Body of pancreas (tissue), 4 donors: Measurements from ENCODE around the gene AKAP4.

Experiments
- POLR2A ChIP-seq, 3 donors: fragments of 450-650 bp; IDR thresholded peaks; one replicate each; pipeline ENCODE4 v1.6.1; 2016; ENCODE audit warnings: antibody characterized with exemption in 3 of 3, mild to moderate bottlenecking in 2 of 3
- TF ChIP-seq, protein P1 (sequence below), 7 experiments: fragments of 450-650 bp in 4 of 7; fragments of 200-600 bp in 3 of 7; sonication (generic) in 3 of 7; IDR thresholded peaks; one replicate each; pipeline ENCODE4 v1.5.1; 2016 to 2019; ENCODE audit warnings: antibody characterized with exemption in 7 of 7

- no peak for TF ChIP-seq POLR2A (IDR thresholded peaks at IDR 0.05)
- TF ChIP-seq, protein P1, sequence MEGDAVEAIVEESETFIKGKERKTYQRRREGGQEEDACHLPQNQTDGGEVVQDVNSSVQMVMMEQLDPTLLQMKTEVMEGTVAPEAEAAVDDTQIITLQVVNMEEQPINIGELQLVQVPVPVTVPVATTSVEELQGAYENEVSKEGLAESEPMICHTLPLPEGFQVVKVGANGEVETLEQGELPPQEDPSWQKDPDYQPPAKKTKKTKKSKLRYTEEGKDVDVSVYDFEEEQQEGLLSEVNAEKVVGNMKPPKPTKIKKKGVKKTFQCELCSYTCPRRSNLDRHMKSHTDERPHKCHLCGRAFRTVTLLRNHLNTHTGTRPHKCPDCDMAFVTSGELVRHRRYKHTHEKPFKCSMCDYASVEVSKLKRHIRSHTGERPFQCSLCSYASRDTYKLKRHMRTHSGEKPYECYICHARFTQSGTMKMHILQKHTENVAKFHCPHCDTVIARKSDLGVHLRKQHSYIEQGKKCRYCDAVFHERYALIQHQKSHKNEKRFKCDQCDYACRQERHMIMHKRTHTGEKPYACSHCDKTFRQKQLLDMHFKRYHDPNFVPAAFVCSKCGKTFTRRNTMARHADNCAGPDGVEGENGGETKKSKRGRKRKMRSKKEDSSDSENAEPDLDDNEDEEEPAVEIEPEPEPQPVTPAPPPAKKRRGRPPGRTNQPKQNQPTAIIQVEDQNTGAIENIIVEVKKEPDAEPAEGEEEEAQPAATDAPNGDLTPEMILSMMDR (IDR thresholded peaks at IDR 0.05): no peak
Observed at GRCh38 chrX:50168241-50168687, 32.5 kb downstream of the AKAP4 start.
